H1 (cell line): Measurements from ENCODE around the gene ATP6V1G1. TPM values are rescaled to one million over a fixed set of nuclear protein-coding genes. Genes with fewer than 3 reads are reported as not detected.

Source experiments
- KDM4A ChIP-seq: IDR thresholded peaks from one replicate; pipeline ENCODE4 v1.7.1; 2012; ENCODE audit warnings: low read depth, mild to moderate bottlenecking, moderate library complexity, low read length, inconsistent platforms; ENCODE audit not compliant: severe bottlenecking
- MAFK ChIP-seq: IDR thresholded peaks from 2 replicates; pipeline ENCODE4 v1.6.1; 2012; ENCODE audit warnings: low read depth, mild to moderate bottlenecking, improper control_type of control experiment, low read length
- NANOG ChIP-seq: IDR thresholded peaks from 2 replicates; pipeline ENCODE4 v1.6.1; 2011; ENCODE audit warnings: low read length, low read depth, mild to moderate bottlenecking, inconsistent platforms; ENCODE audit not compliant: insufficient read depth, poor library complexity, severe bottlenecking
- RXRA ChIP-seq: IDR thresholded peaks from 2 replicates; pipeline ENCODE4 v1.6.1; 2011; ENCODE audit warnings: low read depth, mild to moderate bottlenecking, low read length, moderate library complexity; ENCODE audit not compliant: insufficient read depth
- polyA plus RNA-seq, 7 experiments: library from polyadenylated mRNA; depleted of rRNA in 3 of 7; stranded (reverse) in 5 of 7; unstranded in 2 of 7; fragments of >200 nt in 5 of 7; fragments of 200-250 nt in 2 of 7; gene quantifications; 1 replicate in 5 of 7; 2 replicates in 1 of 7; 4 replicates in 1 of 7; pipeline versions ENCODE4 v1.2.1 to v1.2.3, GENCODE V29; 2011 to 2013; ENCODE audit warnings: missing spikeins in 2 of 7, mixed read lengths in 2 of 7
- total RNA-seq: library from RNA; stranded (reverse); fragmentation: NEBNext Ultra II Directional; extraction: Animal tissue kit (Norgen Biotek cat#: 25700); gene quantifications from 2 replicates; pipeline ENCODE4 v1.2.1, GENCODE V29; 2021
- TF ChIP-seq, protein P1 (sequence below): fragments of 300-600 bp; sonication (generic); IDR thresholded peaks from 2 replicates; pipeline ENCODE4 v1.7.1; 2012; ENCODE audit warnings: low read length, moderate library complexity, mild to moderate bottlenecking, inconsistent platforms; ENCODE audit not compliant: insufficient replicate concordance
- TF ChIP-seq, protein P2 (sequence below): IDR thresholded peaks from 2 replicates; pipeline ENCODE4 v1.6.1; 2012; ENCODE audit warnings: inconsistent platforms
- TF ChIP-seq, protein P3 (sequence below): IDR thresholded peaks from 2 replicates; pipeline ENCODE4 v1.6.1; 2011; ENCODE audit warnings: low read length, improper control_type of control experiment

The ATP6V1G1 gene
- total and polyA plus RNA-seq, 2 of the 8 experiments (the other 6 are each of a cell fraction or from before 2014, with no cell fraction given) = 112 to 124 TPM

DNA sequence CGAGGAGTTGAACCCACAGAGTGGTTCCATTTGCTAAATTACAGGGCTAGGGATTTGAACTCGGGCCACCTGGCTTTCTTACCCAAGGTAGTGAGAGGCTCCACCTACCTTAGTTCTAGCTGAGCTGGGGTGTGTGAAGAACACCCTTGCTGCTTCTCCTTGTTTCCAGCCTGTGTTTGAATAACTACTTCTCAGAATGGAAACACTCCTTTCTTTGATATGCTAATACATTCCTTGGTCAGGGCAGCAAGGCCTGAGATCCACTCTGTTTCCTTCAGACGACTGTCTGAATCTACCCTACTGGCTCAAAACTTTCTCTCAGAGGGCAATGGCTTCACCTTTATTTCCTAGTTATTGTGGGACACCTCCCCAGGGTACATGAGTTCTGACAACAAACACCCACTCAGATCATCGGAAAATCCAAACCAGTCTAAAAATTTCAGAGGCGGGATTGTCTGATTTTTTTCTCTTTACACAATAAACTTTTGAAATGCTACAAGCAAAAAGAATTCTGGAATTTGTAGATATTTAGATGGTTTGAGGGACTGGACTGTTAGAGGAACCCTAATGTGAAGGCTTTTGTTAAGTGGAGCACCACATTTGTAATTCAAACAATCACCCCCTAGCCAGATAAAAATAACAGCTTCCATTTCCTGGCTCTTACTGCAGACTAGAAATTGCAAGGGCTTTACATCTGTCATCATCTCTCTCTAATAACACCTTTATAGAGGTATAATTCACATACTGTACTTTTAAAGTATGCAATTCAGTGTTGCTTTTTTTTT is 4.0 kb upstream of the ATP6V1G1 start (continued):
- TF ChIP-seq, protein P1, sequence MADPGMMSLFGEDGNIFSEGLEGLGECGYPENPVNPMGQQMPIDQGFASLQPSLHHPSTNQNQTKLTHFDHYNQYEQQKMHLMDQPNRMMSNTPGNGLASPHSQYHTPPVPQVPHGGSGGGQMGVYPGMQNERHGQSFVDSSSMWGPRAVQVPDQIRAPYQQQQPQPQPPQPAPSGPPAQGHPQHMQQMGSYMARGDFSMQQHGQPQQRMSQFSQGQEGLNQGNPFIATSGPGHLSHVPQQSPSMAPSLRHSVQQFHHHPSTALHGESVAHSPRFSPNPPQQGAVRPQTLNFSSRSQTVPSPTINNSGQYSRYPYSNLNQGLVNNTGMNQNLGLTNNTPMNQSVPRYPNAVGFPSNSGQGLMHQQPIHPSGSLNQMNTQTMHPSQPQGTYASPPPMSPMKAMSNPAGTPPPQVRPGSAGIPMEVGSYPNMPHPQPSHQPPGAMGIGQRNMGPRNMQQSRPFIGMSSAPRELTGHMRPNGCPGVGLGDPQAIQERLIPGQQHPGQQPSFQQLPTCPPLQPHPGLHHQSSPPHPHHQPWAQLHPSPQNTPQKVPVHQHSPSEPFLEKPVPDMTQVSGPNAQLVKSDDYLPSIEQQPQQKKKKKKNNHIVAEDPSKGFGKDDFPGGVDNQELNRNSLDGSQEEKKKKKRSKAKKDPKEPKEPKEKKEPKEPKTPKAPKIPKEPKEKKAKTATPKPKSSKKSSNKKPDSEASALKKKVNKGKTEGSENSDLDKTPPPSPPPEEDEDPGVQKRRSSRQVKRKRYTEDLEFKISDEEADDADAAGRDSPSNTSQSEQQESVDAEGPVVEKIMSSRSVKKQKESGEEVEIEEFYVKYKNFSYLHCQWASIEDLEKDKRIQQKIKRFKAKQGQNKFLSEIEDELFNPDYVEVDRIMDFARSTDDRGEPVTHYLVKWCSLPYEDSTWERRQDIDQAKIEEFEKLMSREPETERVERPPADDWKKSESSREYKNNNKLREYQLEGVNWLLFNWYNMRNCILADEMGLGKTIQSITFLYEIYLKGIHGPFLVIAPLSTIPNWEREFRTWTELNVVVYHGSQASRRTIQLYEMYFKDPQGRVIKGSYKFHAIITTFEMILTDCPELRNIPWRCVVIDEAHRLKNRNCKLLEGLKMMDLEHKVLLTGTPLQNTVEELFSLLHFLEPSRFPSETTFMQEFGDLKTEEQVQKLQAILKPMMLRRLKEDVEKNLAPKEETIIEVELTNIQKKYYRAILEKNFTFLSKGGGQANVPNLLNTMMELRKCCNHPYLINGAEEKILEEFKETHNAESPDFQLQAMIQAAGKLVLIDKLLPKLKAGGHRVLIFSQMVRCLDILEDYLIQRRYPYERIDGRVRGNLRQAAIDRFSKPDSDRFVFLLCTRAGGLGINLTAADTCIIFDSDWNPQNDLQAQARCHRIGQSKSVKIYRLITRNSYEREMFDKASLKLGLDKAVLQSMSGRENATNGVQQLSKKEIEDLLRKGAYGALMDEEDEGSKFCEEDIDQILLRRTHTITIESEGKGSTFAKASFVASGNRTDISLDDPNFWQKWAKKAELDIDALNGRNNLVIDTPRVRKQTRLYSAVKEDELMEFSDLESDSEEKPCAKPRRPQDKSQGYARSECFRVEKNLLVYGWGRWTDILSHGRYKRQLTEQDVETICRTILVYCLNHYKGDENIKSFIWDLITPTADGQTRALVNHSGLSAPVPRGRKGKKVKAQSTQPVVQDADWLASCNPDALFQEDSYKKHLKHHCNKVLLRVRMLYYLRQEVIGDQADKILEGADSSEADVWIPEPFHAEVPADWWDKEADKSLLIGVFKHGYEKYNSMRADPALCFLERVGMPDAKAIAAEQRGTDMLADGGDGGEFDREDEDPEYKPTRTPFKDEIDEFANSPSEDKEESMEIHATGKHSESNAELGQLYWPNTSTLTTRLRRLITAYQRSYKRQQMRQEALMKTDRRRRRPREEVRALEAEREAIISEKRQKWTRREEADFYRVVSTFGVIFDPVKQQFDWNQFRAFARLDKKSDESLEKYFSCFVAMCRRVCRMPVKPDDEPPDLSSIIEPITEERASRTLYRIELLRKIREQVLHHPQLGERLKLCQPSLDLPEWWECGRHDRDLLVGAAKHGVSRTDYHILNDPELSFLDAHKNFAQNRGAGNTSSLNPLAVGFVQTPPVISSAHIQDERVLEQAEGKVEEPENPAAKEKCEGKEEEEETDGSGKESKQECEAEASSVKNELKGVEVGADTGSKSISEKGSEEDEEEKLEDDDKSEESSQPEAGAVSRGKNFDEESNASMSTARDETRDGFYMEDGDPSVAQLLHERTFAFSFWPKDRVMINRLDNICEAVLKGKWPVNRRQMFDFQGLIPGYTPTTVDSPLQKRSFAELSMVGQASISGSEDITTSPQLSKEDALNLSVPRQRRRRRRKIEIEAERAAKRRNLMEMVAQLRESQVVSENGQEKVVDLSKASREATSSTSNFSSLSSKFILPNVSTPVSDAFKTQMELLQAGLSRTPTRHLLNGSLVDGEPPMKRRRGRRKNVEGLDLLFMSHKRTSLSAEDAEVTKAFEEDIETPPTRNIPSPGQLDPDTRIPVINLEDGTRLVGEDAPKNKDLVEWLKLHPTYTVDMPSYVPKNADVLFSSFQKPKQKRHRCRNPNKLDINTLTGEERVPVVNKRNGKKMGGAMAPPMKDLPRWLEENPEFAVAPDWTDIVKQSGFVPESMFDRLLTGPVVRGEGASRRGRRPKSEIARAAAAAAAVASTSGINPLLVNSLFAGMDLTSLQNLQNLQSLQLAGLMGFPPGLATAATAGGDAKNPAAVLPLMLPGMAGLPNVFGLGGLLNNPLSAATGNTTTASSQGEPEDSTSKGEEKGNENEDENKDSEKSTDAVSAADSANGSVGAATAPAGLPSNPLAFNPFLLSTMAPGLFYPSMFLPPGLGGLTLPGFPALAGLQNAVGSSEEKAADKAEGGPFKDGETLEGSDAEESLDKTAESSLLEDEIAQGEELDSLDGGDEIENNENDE = peak; percentile 46
- TF ChIP-seq KDM4A (no peak), RXRA (no peak), NANOG (peak; percentile 59), MAFK (no peak)
- TF ChIP-seq, protein P2, sequence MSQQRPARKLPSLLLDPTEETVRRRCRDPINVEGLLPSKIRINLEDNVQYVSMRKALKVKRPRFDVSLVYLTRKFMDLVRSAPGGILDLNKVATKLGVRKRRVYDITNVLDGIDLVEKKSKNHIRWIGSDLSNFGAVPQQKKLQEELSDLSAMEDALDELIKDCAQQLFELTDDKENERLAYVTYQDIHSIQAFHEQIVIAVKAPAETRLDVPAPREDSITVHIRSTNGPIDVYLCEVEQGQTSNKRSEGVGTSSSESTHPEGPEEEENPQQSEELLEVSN = no peak
- TF ChIP-seq, protein P3, sequence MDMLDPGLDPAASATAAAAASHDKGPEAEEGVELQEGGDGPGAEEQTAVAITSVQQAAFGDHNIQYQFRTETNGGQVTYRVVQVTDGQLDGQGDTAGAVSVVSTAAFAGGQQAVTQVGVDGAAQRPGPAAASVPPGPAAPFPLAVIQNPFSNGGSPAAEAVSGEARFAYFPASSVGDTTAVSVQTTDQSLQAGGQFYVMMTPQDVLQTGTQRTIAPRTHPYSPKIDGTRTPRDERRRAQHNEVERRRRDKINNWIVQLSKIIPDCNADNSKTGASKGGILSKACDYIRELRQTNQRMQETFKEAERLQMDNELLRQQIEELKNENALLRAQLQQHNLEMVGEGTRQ = no peak
